IPS-NIHi11 (cell line): ENCODE measurements around the gene APOC1.
"Not testable (repeated sequence)": the region's sequence is repeated elsewhere in the genome, so short reads cannot be mapped to it uniquely, and the experiment has no call there.

ENCODE experiments used
- DNase-seq: peaks from one replicate; pipeline ENCODE4 v3.0.0; 2012; ENCODE audit warnings: mixed read lengths, low spot score

APOC1 gene

GRCh38 chr19:44890366-44891015 is 23.9 kb upstream of the APOC1 start:
- DNase-seq = peak; percentile 93

GRCh38 chr19:44891016-44891882 is 23.2 kb upstream of the APOC1 start, which contains the start of gene TOMM40:
TOMM40 (plus strand) TSS chr19:44891254; CDS start chr19:44891416, 162 bp downstream.
- peak; percentile 98 for DNase-seq

GRCh38 chr19:44892932-44893331 is 21.5 kb upstream of the APOC1 start:
- DNase-seq = no peak

- no peak for DNase-seq
These were observed 20.9 kb upstream of the APOC1 start for GRCh38 chr19:44893332-44894051.

GRCh38 chr19:44894052-44894400 is 20.4 kb upstream of the APOC1 start:
- no peak for DNase-seq

- DNase-seq = no peak
These were observed 19.5 kb upstream of the APOC1 start for GRCh38 chr19:44894946-44895345.

- no peak for DNase-seq
These were observed 16.6 kb upstream of the APOC1 start for GRCh38 chr19:44897835-44898234.

GRCh38 chr19:44900328-44901244 is 13.8 kb upstream of the APOC1 start:
- no peak for DNase-seq

- no peak for DNase-seq
These were observed 11.2 kb upstream of the APOC1 start for GRCh38 chr19:44903216-44903601.

- peak; percentile 79 for DNase-seq
These were observed 10.6 kb upstream of the APOC1 start for GRCh38 chr19:44903602-44904425.

GRCh38 chr19:44904426-44904994 is 9.9 kb upstream of the APOC1 start:
- DNase-seq = no peak

GRCh38 chr19:44905437-44906160 is 8.8 kb upstream of the APOC1 start, which contains the start of gene APOE:
APOE (plus strand) TSS chr19:44905796; CDS start chr19:44906625, 829 bp downstream.
- peak; percentile 66 for DNase-seq

- DNase-seq = no peak
These were observed 6.8 kb upstream of the APOC1 start for GRCh38 chr19:44907613-44908012.

GRCh38 chr19:44908074-44908835 is 6.2 kb upstream of the APOC1 start:
- no peak for DNase-seq

GRCh38 chr19:44908836-44909261 is 5.6 kb upstream of the APOC1 start:
- DNase-seq = no peak

GRCh38 chr19:44909775-44910174 is 4.6 kb upstream of the APOC1 start:
- no peak for DNase-seq

GRCh38 chr19:44911896-44912295 is 2.5 kb upstream of the APOC1 start:
- not testable (repeated sequence) for DNase-seq

- no peak for DNase-seq
These were observed 1.6 kb upstream of the APOC1 start for GRCh38 chr19:44912854-44913253.
